IPS-NIHi7 (cell line): ENCODE data around the gene BBS5.

Experiments used
- DNase-seq: peaks from one replicate; pipeline ENCODE4 v3.0.0; 2012; ENCODE audit warnings: mixed read lengths; ENCODE audit errors: extremely low spot score

The BBS5 gene

DNA sequence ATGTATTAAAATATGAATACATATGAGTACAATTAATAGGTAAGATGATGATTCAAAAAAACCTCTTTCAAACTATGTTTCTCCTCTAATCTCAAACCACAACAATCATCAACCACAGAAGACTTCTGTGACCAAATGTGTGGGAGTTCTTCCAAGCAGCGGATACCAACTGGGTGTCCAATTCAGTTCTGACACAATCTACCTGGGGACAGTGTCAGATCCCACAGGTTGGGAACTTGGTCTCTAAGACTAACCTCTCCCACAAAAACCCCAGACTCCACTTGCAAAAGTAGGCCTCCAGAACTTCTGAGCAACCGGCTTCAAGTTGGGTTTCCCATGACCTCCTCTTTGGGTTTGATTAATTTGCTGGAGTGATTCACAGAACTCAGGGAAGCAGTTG is 67.5 kb downstream of the BBS5 start:
- no peak for DNase-seq
